Measurements from ENCODE around the gene RACGAP1.
A peak's percentile ranks its signal among the peaks of the same experiment; 100 is the strongest.

RACGAP1 gene

DNA sequence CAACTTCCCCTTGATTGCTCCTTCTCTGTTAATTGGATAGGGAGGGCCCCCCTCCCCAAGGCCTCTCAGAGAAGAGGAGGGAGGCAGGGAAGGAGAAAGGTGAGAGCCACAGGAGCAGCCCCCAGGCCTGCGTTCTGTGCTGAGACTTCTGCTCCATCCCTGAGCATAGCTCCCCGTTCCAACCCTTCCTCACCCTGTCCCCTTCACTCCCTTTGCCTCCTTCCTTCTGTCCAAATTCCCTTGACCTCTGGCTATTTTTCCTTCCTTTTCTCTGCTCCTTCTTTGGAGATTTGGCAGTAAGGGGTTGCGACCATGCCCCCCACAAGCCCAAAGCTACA lies 31.3 kb upstream of the RACGAP1 start:
- no peak for DNase-seq (ENCODE audit: low spot score)

DNA sequence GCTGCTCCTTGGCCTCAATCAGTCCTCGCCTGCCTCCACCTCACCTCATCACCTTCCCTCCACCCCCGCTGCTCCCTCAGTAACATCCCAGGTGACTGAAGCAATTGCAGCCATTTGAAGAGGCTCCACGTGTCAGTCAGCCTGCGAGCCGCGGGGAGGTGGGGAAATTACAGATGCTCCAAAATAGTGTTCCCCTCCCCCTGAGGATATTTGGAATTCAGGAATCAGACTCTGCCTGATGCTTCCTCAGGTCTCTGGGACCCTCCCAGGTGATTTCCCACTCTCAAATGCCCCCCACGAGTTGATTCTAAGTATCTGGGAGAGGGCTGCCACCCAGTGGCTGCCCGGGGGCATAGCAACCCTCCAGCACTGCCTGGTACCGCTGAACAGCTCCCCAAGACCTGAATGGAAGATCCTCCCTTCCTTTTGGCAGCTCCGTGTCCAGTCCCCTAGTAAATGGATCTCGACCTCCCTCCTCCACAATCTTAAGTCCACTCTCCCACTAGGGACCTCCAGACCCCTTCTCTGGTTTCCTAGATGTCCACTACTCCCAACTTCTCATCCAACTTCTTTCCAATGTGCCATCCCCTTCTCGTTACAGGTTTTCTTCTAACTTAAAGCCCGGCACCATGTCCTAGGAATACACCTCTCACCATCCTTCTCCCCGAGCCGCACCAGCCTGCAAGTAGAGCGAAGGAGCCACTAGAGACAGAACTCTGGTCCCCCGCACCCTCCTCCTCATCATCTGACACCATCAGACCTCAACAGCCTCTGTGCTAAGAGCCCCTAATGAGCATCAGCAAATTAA lies 30.7 kb upstream of the RACGAP1 start:
- no peak for DNase-seq (ENCODE audit: low spot score)

DNA sequence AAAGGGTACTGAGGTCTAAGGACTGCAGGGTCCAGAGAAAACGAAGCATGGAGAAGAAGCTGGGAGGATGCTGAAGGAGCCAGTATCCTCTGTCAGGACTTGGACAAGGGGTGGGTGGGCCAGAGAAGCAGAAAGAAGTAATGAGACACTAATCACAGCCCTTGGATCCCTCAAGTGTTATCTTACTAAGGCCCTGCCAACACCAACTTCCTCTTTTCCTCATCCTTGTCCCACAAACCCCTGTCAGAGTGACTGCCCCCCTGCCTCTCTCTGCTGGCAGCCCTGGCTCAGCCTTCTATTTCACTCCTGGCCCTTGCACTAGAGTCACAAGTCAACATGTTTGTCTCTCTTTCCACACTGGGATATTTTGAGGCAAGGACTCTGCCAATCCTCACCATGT lies 28.3 kb upstream of the RACGAP1 start:
- no peak for DNase-seq (ENCODE audit: low spot score)

DNA sequence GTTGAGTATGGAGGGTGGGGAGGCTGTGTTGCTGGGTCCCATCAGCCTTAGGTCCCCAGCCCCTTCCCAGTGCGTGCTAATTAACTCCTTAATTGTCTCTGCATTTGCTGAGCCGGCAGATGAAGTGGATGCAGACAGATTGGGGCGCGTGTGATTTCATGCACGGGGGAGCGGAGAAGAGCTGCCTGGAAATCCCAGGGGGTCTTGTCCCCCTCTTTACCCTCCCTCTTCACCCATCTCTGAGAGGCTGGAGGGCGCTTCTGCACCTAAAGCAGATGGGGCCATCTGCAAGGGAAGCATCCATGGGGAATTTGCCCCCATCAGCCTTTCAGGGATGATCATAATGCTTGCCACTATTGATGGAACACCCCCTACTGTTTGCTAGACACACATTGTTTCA lies 27.7 kb upstream of the RACGAP1 start:
- no peak for DNase-seq (ENCODE audit: low spot score)

DNA sequence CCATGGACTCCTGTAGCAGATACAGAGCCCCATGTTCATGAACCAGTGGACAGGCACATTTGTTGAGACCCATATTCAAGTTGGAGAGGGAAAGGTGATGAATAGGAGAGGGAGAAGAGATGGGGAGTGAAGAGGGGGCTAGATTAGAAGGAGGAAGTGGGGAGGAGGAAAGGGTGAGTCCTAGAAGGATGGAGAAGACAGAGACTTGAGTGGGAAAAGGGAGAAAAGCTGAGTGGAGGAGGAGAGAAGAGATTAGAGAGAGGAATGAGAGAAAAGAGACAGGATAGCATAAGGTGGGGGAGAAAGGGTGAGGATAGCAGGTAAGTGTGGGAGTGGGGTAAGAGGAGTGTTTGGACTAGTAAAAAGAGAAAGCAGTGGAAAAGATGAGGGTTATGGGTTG lies 27.2 kb upstream of the RACGAP1 start:
- no peak for DNase-seq (ENCODE audit: low spot score)

DNA sequence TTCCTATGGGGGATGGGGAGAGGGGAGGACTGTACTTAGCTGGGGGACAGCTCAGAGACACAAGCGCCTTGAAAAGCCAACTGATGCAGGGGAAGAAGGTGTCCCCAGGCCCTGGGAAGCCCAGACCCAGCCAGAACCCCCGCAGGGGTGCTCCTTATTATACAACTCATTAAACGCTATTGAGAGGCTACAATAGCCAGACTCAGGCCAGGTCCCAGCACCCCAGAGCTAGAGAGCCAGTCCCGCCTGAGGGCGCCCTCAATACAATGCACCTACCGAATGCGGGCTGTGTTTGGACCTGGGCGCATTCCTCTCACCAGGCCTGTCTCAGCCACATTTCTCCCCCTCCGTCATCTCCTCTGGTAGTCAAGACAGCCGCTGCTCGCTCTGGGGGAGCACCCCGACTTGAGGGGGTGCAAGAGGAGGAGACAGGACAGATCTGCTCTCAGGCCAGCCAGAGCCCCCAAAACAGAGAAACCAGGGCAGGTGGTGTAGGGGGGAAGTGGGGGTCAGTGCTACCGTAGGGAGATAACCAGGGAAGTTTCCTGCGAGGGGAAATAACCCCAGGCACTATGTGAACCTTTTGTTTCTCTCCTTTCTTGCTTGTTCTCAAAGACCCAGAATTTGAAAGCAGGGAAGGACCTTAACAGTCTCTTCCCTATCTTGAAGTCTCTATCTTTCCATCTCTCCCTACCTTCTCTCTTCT lies 26.0 kb upstream of the RACGAP1 start:
- no peak for DNase-seq (ENCODE audit: low spot score)

DNA sequence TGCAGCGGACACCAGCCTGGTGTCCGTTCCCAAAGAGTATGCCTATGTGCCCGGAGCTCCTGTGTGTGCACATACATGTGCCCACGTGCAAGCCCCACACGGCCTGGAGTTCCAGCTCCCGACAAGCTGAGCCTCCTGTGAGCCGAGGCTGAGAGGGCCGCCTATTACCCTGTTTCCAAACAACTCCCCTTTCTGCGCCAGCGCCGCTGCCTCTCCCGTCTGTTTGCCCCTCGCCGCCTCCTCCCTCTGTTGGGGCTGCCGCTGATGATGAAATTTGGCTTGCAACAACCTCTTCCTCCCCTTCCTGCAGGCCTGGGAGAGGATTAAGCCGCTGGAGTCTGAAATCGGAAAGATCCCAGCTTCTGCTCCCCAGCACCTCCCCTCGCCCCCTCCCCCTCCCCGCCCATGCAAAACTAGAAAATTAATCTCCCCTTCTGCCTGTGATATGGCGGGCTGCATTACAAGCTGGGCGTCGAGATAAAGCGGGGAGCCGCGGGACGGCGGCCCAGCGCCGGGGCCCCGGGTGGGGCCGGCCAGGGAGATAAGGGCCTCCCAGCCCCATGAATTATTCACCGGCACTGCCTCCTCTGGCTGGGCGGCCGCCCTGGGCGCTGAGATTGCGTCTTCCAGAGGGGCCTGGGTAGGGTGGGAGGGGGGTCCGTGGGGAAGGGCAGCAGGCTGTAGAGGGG lies 25.3 kb upstream of the RACGAP1 start:
- peak; percentile 79 for DNase-seq (ENCODE audit: low spot score)

DNA sequence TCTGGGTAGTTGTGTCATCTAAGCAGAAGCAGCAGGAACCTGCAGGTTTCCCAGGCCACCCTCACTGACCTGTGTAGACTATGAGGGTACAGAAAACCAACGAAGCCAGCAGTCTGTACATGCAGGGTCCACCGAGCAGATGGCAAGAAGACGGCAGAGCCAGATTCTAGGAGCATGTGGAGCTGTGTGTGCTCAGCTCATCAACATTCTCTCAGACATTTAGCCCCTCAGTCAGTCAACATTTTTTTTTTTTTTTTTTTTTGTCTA lies 24.8 kb upstream of the RACGAP1 start:
- no peak for DNase-seq (ENCODE audit: low spot score)

DNA sequence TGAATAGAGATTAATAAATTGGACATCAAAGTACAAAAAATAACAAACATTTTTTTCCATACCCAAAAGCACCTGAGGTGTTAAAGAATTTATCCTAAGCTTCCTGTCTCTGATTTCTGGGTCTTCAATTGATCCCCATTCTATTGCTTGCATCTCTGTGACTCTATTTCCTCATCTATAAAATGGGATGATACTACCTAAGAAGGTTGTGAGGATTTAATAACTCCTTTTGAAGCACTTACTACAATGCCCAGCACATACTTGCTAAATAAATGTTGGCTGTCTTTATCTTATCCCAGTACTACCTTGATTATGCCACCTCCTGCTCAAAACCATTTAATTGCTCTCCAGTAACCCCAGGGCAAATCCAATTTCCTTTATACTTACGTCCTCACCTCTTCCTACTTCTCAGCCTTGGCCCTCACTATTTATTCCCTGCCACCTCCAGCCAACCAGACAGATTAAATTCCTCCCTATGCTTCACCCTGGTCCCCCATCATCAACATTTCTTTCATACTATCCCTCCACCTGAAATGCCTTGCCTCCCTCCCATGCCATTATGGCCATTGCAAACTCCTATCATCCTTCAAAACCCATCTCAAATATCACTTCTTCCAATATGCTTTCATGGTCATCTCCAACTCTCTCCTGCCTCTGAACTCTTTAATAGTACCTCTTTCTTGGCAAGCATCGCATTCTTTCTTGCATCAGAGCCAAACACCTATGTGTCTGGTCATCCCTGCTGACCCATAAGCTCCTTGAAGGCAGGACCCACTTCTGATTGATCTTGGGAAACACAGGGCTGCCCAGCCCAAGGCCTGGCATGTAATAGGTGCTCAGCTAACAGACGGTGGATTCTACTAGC lies 24.2 kb upstream of the RACGAP1 start:
- DNase-seq (ENCODE audit: low spot score), result no peak

DNA sequence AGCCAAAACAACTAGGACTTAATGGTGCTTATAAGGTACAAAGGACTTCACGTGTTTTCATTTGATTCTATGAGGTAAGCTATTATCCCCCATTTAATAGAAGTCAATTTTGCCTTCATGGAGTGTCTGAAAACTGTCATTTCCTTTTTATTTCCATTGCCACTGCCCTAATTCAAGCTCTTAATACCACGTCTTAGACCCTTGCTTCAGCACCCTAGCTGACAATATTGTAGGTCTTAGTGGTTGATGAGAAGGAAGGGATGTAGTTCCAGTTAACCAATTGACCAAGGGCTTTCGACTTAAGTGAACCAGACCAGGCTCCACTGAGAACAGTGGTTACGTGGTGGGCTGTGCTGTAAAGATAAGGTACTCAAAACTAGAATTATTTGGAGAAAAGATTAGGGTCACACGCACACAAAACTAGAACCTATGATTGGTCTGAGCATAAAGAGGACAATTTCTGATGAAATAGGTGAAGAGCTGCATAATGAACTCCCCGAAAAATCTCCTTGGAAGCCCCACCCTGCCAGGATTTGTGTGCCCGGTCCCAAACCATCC lies 22.5 kb upstream of the RACGAP1 start:
- DNase-seq (ENCODE audit: low spot score), result no peak

DNA sequence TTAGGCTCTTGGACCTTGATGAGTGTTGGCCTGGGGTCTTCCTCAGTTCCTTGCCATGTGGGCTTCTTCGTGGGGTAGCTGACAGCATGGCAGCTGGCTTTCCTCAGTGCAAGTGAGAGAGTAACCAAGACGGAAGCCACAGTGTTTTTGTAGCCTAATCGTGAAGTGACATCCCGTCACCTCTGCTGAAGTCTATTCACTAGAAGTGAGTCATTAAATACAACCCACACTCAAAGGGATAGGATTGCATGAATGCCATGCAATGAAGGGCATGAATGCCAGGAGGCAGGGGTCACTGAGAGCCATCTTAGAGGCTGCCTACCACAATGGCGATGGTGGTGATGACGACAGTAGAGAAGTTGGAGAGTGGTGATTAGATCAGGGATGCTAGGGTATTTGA lies 18.6 kb upstream of the RACGAP1 start:
- DNase-seq (ENCODE audit: low spot score), result no peak

DNA sequence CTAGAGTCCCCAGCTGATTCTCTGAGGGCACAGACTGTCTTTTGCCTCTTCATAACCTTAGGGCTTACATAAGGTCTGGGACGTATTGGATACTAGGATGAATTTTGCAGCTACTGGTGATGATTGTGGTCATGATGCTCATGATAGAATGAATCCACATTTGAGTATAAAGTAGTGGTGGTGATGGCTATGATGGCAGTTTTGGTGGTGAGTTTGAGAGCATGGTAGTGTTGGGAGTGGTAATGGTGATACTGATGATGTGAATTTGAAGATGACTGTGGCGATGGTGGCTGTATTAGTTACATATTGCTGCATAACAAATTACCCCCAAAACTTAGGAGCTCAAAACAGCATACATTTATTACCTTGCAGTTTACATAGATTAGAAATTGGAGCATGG lies 18.0 kb upstream of the RACGAP1 start:
- DNase-seq (ENCODE audit: low spot score), result no peak

DNA sequence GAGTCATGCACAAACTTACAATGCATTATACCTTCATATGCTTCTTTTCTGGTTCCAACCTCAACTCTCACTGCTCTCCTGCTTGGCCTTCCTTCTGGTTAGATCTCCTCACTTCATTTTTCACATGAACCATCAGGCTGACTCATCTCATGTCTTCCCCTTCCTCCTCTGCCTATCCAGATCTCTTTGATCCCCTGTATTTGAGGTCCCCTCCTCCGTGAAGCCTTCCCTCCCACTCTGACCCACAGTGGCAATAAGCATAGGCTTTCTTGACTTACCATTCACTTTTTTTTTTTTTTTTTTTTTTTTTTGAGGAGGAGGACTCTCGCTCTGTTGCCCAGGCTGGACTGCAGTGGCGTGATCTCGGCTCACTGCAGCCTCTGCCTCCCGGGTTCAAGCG lies 17.4 kb upstream of the RACGAP1 start:
- DNase-seq (ENCODE audit: low spot score), result no peak

DNA sequence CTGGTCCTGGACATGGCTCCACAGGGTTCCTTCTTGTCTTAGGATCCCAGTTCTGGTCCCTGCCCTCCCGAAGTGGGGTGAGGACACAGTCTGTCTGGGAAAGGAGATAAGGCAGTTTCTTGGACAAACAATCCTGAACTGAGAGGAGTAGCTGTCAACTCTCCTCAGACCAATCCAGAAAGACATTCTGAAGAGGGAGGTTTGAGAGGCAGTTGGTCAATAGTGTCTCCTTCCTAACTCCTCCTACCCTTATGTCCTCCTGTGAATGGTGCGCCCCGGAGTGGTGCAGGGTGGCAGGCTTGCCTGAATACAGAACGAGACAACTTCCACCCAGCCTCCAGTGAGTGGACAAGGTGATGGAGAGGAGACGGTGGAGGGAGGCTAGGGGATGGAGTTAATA lies 16.7 kb upstream of the RACGAP1 start:
- no peak for DNase-seq (ENCODE audit: low spot score)

DNA sequence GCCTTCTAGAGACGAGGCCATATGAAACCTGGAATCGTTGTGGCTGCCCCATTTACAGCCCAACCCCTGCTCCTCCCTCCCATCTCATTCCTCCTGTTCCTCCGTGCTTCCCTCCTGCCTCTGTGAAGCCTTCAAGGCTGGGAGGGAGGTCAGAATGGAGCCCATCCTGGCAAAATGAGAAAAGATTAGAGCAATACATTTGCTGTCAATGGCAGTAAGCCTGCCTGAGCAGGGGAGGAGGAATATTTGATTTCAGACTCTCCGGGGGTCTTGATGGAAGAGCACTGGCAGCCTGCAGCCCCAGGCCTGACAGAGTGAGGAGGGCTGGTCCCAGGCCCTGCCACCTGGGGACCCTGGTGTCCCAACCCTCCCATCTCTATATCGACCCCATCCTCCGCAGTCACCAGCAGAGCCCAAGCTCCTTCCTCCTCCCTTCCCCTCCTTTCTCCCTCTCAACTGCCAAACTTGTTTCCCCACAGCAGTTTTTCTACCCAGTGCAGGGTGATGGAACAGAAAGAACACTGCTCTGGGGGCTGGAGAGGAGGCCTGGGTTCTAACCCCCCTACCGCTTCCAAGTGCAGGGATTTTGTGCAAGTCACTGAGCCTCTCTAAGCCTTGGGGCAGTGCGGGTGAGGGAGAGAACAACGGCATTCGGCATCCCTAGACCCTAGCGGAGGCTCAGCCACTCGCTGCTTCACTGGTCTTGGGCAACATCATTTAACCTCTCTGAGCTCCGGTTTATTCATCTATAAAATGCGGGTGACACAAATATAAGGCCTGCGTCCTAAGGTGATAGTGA lies 16.0 kb upstream of the RACGAP1 start:
- DNase-seq (ENCODE audit: low spot score), result no peak

DNA sequence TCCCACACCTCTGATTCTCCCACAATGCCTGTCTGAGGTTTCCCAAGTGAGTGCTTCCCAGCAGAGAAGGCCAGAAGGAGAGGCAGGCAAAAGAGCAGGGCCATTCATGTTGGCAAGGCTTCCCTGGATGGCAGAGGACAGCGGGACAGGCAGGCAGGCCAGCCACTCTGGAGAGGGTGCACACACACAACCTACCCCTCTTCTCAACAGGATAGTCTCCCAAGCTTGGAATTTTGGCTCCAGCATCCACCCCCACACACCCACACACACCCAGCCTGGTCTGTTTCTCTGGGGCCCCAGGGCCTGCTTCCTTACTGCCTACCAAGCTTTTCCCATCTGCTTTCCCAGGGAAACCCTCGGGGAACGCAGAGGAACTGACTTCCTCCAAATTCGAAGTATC lies 15.4 kb upstream of the RACGAP1 start:
- no peak for DNase-seq (ENCODE audit: low spot score)

DNA sequence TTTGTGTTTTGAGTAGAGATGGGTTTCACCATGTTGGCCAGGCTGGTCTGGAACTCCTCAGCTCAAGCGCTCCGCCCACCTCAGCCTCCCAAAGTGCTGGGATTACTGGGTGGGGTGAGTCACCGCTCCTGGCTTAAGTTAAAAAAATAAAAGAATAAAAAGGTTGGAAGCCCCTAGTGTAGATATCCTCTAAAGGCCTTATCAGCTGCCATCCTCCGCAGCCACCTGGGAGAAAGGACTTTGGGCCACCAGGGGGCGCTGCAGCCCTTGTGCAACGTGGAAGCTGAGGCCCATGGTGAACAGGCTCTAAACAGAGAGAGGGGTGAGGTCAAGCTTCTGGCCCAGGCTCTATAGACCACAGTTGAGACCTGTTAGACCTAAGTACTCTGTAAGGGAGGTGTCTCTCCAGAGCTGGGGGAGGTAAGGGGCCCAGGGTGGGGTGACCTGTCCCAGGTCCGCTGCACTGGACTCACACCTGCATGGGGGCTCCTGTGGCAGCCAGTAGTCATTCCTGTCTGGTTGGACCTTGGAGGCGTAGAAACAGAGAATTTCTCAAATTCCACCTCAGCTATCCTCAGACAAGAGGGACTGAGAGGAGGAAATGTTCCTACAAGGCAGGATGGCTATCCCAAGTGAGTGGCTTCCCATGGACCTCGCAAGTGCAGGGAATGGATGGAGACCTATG lies 14.0 kb upstream of the RACGAP1 start:
- no peak for DNase-seq (ENCODE audit: low spot score)

DNA sequence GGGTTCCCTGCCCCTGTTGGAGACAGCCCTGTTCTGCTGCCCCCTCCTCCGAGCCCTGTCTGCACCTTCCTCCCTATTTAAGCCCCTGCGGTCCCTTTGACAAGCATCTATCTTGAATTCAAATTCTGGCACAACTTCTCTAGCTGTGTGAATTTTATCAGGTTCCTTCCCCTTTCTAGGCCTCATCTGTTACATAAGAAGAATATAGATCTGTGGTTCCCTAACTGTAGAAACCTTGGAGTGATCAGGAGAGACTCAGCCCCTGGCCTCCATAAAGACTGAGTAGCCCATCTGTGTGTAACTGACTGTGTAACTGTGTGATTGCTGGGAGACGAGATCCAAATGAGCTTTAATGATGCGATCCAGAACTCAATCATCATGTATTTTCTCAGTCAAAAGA lies 13.0 kb upstream of the RACGAP1 start:
- no peak for DNase-seq (ENCODE audit: low spot score)

DNA sequence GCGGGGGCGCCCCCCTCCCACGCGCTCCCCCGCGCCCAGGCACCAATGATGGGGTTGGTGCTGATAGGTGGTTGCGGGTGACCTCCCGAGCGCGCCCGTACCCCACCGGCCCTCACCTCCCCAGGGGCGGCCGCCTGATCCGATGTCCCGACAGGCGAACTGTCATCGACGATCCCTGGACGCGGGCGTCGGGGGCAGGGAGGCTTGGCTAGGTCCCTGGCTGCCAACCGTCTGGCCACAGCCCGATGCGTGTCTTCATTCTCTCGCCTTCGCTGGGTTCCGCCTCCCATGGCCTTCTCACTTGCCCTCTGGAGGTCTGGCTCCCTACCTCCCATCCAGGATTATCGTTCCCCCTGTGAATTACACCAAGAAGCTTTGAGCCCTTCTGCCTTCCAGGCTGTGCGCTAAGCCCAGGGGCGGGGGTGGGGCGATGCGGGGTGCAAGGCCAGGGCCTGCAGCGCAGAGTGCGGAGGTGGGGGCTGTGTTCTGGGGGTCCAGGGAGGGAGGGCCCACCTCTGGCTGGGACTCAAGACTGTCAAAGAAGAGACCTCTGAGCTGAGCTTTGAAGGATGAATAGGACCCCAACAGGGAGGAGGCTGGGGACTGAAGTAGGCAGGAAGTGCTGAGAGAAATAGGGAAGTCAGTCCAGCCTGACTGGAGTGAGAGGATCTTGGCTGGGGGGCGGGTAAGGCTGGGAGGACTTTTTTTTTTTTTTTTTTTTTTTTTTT lies 7.7 kb upstream of the RACGAP1 start:
- no peak for DNase-seq (ENCODE audit: low spot score)

DNA sequence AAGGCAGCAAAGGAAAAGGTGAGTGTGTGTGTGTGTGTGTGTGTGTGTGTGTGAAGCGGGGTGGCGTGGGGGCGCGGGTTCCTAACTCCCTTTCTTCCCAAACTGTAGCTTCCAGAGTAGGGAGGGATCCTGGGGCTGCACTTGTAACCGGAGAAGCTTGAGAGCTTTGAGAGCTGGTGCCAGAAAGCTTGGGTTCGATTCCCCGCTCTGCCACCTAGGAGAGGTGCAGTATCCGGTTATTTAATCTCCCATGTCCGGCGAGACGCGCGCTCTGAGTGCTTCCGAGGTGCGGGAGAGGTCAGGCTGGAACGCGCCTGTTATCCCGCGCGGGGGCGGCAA lies 7.2 kb upstream of the RACGAP1 start:
- no peak for DNase-seq (ENCODE audit: low spot score)
